A673 (cell line): ENCODE results near the gene PRKAA2. TPM values are rescaled to one million over a fixed set of nuclear protein-coding genes. Genes with fewer than 3 reads are reported as not detected.

Experiments used
- BruUV-seq: library from RNA; stranded (reverse); fragments of 400-500 nt; replicated peaks from 2 replicates; lab custom pipeline; 2021; lab: Mats Ljungman, UMichigan
- CTCF ChIA-PET: fragments of 300-600 bp; sonication (Branson Sonifier 250); formaldehyde crosslinking; loops from one replicate; lab custom pipeline; 2022; ENCODE audit warnings: antibody characterized with exemption; lab: Charles Lee
- POLR2A ChIA-PET: fragments of 300-600 bp; sonication (Branson Sonifier 250); formaldehyde crosslinking; loops from one replicate; lab custom pipeline; 2022; ENCODE audit warnings: antibody characterized with exemption; ENCODE audit not compliant: low non-redundant PET; lab: Charles Lee
- DNase-seq: peaks from one replicate; pipeline ENCODE4 v3.0.0-alpha.2; 2015; ENCODE audit warnings: low spot score
- H3K27ac ChIP-seq: fragments of 200-600 bp; sonication (generic); 2 replicates; pipeline ENCODE4 v1.5.1; 2016; ENCODE audit warnings: mixed run types, low read depth, mild to moderate bottlenecking, mixed read lengths, antibody characterized with exemption, low read length; ENCODE audit not compliant: poor library complexity, severe bottlenecking
- H3K27me3 ChIP-seq: fragments of 200-600 bp; sonication (generic); replicated peaks from 2 replicates; pipeline ENCODE4 v1.6.1; 2017; ENCODE audit warnings: mixed run types, low read depth, mild to moderate bottlenecking, mixed read lengths, antibody characterized with exemption, low read length; ENCODE audit not compliant: insufficient read depth, poor library complexity
- H3K36me3 ChIP-seq: fragments of 200-600 bp; sonication (generic); 2 replicates; pipeline ENCODE4 v1.6.1; 2016; ENCODE audit warnings: mixed run types, mild to moderate bottlenecking, mixed read lengths, antibody characterized with exemption, low read length; ENCODE audit not compliant: insufficient read depth, poor library complexity, severe bottlenecking
- H3K4me1 ChIP-seq: fragments of 200-600 bp; sonication (generic); 2 replicates; pipeline ENCODE4 v1.6.1; 2017; ENCODE audit warnings: mixed run types, mild to moderate bottlenecking, mixed read lengths, antibody characterized with exemption, low read length; ENCODE audit not compliant: insufficient read depth, poor library complexity, severe bottlenecking
- H3K4me3 ChIP-seq: fragments of 200-600 bp; sonication (generic); 2 replicates; pipeline ENCODE4 v1.5.1; 2016; ENCODE audit warnings: low read depth, mixed run types, mild to moderate bottlenecking, mixed read lengths, low read length; ENCODE audit not compliant: poor library complexity, severe bottlenecking
- H3K9me3 ChIP-seq: fragments of 200-600 bp; sonication (generic); 2 replicates; pipeline ENCODE4 v1.6.1; 2016; ENCODE audit warnings: mixed run types, low read depth, mild to moderate bottlenecking, mixed read lengths, antibody characterized with exemption, low read length; ENCODE audit not compliant: poor library complexity, severe bottlenecking
- CTCF ChIP-seq: fragments of 300-800, 200-600 bp; sonication (generic); conservative IDR thresholded peaks from 2 replicates; pipeline ENCODE4 v1.5.1; 2017; ENCODE audit warnings: low read depth, mild to moderate bottlenecking, antibody characterized with exemption, low read length, moderate library complexity, mixed read lengths
- EZH2 ChIP-seq: fragments of 200-600 bp; sonication (generic); IDR thresholded peaks from 2 replicates; pipeline ENCODE4 v1.6.1; 2017; ENCODE audit warnings: borderline replicate concordance, low read depth, mild to moderate bottlenecking, mixed read lengths, antibody characterized with exemption, low read length; ENCODE audit not compliant: poor library complexity, severe bottlenecking
- intact Hi-C: fragments of 100-400 bp; cut with micrococcal nuclease; formaldehyde crosslinking; loops from one replicate; pipeline ENCODE4 v1.10.0; 2022; ENCODE audit not compliant: unreplicated experiment
- total RNA-seq: library from RNA; stranded (reverse); gene quantifications from 2 replicates; pipeline ENCODE4 v1.2.3, GENCODE V29; 2021

PRKAA2 gene
- total RNA-seq, 1 experiment from 2014 or later = 0.11 TPM

- no peaks in the 10 kb centered on the region for H3K9me3 ChIP-seq
- intact Hi-C loops = no loop called here
- no peak overlapping the region for H3K4me3 ChIP-seq
- peaks cover 35% of the 10 kb centered on the region for H3K27me3 ChIP-seq
- no peak for DNase-seq
- POLR2A ChIA-PET = no interaction called here
- H3K4me1 ChIP-seq = no peaks in the 10 kb centered on the region
- TF ChIP-seq CTCF = no peak
- no peak for TF ChIP-seq EZH2
- no peak overlapping the region for H3K27ac ChIP-seq
- no peaks in the 10 kb centered on the region for H3K36me3 ChIP-seq
- CTCF ChIA-PET = no interaction called here
- no TSS peak for BruUV-seq
These were observed 18.0 kb upstream of the PRKAA2 start for GRCh38 chr1:56627019-56627635.

GRCh38 chr1:56627636-56628039 lies 17.5 kb upstream of the PRKAA2 start:
- intact Hi-C loops = no loop called here
- no peak for TF ChIP-seq EZH2
- no peak for TF ChIP-seq CTCF
- H3K27me3 ChIP-seq = peaks cover 35% of the 10 kb centered on the region
- H3K27ac ChIP-seq = no peak overlapping the region
- H3K9me3 ChIP-seq = no peaks in the 10 kb centered on the region
- no TSS peak for BruUV-seq
- DNase-seq = no peak
- POLR2A ChIA-PET = no interaction called here
- CTCF ChIA-PET = no interaction called here
- H3K36me3 ChIP-seq = no peaks in the 10 kb centered on the region
- no peak overlapping the region for H3K4me3 ChIP-seq
- no peaks in the 10 kb centered on the region for H3K4me1 ChIP-seq

GRCh38 chr1:56630786-56631185 lies 14.3 kb upstream of the PRKAA2 start:
- ChIA-PET POLR2A (no interaction called here), CTCF (no interaction called here)
- no peaks in the 10 kb centered on the region for H3K4me1 ChIP-seq
- no peak overlapping the region for H3K27ac ChIP-seq
- H3K9me3 ChIP-seq = no peaks in the 10 kb centered on the region
- intact Hi-C loops = no loop called here
- DNase-seq = no peak
- H3K4me3 ChIP-seq = no peak overlapping the region
- peaks cover 31% of the 10 kb centered on the region for H3K27me3 ChIP-seq
- TF ChIP-seq CTCF (no peak), EZH2 (no peak)
- H3K36me3 ChIP-seq = no peaks in the 10 kb centered on the region
- BruUV-seq = no TSS peak
